ENCODE measurements around the gene DAG1.
A peak's percentile ranks its signal among the peaks of the same experiment; 100 is the strongest.

The DAG1 gene

GRCh38 chr3:49534581-49535441 lies 64.7 kb downstream of the DAG1 start:
- no peak overlapping the region for H2AFZ ChIP-seq
- no peaks in the 10 kb centered on the region for H3K79me2 ChIP-seq
- TF ChIP-seq, protein P1, sequence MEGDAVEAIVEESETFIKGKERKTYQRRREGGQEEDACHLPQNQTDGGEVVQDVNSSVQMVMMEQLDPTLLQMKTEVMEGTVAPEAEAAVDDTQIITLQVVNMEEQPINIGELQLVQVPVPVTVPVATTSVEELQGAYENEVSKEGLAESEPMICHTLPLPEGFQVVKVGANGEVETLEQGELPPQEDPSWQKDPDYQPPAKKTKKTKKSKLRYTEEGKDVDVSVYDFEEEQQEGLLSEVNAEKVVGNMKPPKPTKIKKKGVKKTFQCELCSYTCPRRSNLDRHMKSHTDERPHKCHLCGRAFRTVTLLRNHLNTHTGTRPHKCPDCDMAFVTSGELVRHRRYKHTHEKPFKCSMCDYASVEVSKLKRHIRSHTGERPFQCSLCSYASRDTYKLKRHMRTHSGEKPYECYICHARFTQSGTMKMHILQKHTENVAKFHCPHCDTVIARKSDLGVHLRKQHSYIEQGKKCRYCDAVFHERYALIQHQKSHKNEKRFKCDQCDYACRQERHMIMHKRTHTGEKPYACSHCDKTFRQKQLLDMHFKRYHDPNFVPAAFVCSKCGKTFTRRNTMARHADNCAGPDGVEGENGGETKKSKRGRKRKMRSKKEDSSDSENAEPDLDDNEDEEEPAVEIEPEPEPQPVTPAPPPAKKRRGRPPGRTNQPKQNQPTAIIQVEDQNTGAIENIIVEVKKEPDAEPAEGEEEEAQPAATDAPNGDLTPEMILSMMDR (IDR thresholded peaks at IDR 0.05) = no peak
- H3K4me3 ChIP-seq (ENCODE audit: low read depth, low read length) = no peak overlapping the region
- H3K4me2 ChIP-seq (ENCODE audit: low read length) = no peak overlapping the region
- no peak overlapping the region for H3K9ac ChIP-seq
- no peaks in the 10 kb centered on the region for H3K9me3 ChIP-seq (ENCODE audit: control insufficient read depth, low read length)
- no peaks in the 10 kb centered on the region for H3K27me3 ChIP-seq (ENCODE audit: control insufficient read depth, insufficient read depth, low read length)
- H3K27ac ChIP-seq = no peak overlapping the region
- H3K36me3 ChIP-seq (ENCODE audit: control insufficient read depth, insufficient read depth, low read length) = no peaks in the 10 kb centered on the region
- peaks cover 10% of the 10 kb centered on the region for H3K4me1 ChIP-seq

- Histone ChIP-seq H3K9ac (no peak overlapping the region), H2AFZ (no peak overlapping the region), H3K4me2 (ENCODE audit: low read length) (no peak overlapping the region), H3K79me2 (no peaks in the 10 kb centered on the region), H3K4me3 (ENCODE audit: low read depth, low read length) (no peak overlapping the region), H3K4me1 (peaks cover 14% of the 10 kb centered on the region), H3K36me3 (ENCODE audit: control insufficient read depth, insufficient read depth, low read length) (no peaks in the 10 kb centered on the region), H3K9me3 (ENCODE audit: control insufficient read depth, low read length) (no peaks in the 10 kb centered on the region), H3K27ac (no peak overlapping the region), H3K27me3 (ENCODE audit: control insufficient read depth, insufficient read depth, low read length) (no peaks in the 10 kb centered on the region)
- TF ChIP-seq, protein P1 (IDR thresholded peaks at IDR 0.05) = no peak
Measured at GRCh38 chr3:49535971-49536874, 66.2 kb downstream of the DAG1 start.

DNA sequence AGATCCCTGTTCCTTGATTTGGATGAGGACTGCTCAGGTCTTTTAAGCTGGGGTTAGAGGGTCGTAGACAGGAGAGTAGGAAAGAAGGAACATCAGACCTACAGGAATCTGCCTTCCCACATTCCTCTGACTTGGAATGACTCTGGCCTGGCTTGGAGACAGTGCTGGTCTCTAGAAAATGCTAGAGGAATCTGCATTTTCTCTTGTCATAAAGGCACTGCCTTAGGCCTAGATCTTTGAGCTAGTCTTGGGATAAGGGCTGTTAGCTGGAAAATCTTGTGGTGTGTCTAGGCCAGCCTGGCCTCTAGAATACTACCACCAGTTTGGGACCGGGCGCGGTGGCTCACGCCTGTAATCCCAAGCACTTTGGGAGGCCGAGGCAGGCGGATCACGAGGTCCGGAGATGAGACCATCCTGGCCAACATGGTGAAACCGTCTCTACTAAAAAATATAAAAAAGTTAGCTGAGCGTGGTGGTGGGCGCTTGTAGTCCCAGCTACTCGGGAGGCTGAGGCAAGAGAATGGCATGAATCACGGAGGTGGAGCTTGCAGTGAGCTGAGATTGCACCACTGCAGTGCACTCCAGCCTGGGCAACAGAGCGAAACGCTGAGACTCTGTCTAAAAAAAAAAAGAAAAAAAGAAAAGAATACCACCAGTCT lies 66.9 kb downstream of the DAG1 start:
- Histone ChIP-seq H3K79me2 (no peaks in the 10 kb centered on the region), H3K9ac (no peak overlapping the region), H3K27ac (no peak overlapping the region), H3K4me2 (ENCODE audit: low read length) (no peak overlapping the region), H3K4me1 (peaks cover 14% of the 10 kb centered on the region), H3K36me3 (ENCODE audit: control insufficient read depth, insufficient read depth, low read length) (no peaks in the 10 kb centered on the region), H3K4me3 (ENCODE audit: low read depth, low read length) (no peak overlapping the region), H3K9me3 (ENCODE audit: control insufficient read depth, low read length) (no peaks in the 10 kb centered on the region), H3K27me3 (ENCODE audit: control insufficient read depth, insufficient read depth, low read length) (no peaks in the 10 kb centered on the region), H2AFZ (no peak overlapping the region)
- TF ChIP-seq, protein P1 (IDR thresholded peaks at IDR 0.05) = no peak

GRCh38 chr3:49539659-49540560 lies 69.8 kb downstream of the DAG1 start:
- H3K36me3 ChIP-seq (ENCODE audit: control insufficient read depth, insufficient read depth, low read length) = no peaks in the 10 kb centered on the region
- H3K4me3 ChIP-seq (ENCODE audit: low read depth, low read length) = peak overlapping the region; percentile 63
- H3K9ac ChIP-seq = no peak overlapping the region
- peak overlapping the region; percentile 69 for H3K27ac ChIP-seq
- H3K79me2 ChIP-seq = no peaks in the 10 kb centered on the region
- peak overlapping the region; percentile 84 for H3K4me2 ChIP-seq (ENCODE audit: low read length)
- H3K9me3 ChIP-seq (ENCODE audit: control insufficient read depth, low read length) = no peaks in the 10 kb centered on the region
- H3K4me1 ChIP-seq = peaks cover 11% of the 10 kb centered on the region
- H3K27me3 ChIP-seq (ENCODE audit: control insufficient read depth, insufficient read depth, low read length) = no peaks in the 10 kb centered on the region
- TF ChIP-seq, protein P1 (IDR thresholded peaks at IDR 0.05) = peak; percentile 95
- H2AFZ ChIP-seq = peak overlapping the region; percentile 97
